ENCODE results near the gene APBB1. TPM values are rescaled to one million over a fixed set of nuclear protein-coding genes. Genes with fewer than 3 reads are reported as not detected.
A peak's percentile ranks its signal among the peaks of the same experiment; 100 is the strongest.

Gene APBB1
- total RNA-seq, 1 experiment from 2014 or later = 24.7 TPM

DNA sequence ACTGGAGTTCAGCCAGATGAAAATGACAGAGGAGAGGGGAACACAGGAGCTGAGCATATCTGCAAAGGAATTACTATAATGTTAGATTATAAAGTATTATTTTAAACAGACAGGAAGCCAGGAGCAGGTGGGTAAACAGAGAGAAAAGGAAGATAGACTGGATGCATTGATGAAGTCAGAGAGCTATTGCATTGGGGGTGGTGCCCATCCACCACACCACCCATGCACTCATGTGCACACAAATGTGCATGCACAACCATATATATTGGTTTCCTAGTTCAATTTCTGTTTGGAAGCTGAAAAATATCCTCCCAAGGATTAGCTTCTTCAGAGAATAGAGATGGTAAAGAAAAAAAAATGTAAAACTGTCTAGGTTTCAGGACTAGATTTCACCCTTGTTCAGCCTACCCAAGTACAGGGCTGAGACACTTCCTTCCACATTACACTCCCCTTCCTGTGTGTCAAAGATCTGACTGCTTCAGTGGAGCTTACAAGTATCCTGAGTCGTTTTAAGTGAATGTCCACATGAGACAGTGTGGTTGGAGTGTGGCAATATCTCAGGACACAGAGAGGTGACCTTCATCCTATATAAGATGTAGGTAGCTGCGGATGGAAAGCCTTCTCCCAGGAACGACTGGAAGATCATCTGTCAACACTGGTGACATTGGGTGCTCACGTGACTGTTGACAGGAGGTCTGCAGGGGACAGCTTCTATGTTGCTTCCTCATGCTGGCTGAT lies 40.8 kb downstream of the APBB1 start:
- no peak for TF ChIP-seq EZH2phosphoT487 (IDR thresholded peaks at IDR 0.05; ENCODE audit: borderline replicate concordance, low read length)
- TF ChIP-seq EZH2 (IDR thresholded peaks at IDR 0.05; ENCODE audit: low read length, unreplicated experiment) = no peak
- TF ChIP-seq, protein P1, sequence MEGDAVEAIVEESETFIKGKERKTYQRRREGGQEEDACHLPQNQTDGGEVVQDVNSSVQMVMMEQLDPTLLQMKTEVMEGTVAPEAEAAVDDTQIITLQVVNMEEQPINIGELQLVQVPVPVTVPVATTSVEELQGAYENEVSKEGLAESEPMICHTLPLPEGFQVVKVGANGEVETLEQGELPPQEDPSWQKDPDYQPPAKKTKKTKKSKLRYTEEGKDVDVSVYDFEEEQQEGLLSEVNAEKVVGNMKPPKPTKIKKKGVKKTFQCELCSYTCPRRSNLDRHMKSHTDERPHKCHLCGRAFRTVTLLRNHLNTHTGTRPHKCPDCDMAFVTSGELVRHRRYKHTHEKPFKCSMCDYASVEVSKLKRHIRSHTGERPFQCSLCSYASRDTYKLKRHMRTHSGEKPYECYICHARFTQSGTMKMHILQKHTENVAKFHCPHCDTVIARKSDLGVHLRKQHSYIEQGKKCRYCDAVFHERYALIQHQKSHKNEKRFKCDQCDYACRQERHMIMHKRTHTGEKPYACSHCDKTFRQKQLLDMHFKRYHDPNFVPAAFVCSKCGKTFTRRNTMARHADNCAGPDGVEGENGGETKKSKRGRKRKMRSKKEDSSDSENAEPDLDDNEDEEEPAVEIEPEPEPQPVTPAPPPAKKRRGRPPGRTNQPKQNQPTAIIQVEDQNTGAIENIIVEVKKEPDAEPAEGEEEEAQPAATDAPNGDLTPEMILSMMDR (conservative IDR thresholded peaks at IDR 0.05; ENCODE audit: low read depth, low read length) = no peak
- Histone ChIP-seq H3K4me1 (ENCODE audit: insufficient read depth, low read length) (no peaks in the 10 kb centered on the region), H3K9me3 (ENCODE audit: low read length) (no peaks in the 10 kb centered on the region), H3F3A (ENCODE audit: low read length, unreplicated experiment) (no peaks in the 10 kb centered on the region), H3K27ac (ENCODE audit: low read length) (no peak overlapping the region), H3K9ac (ENCODE audit: low read length) (no peak overlapping the region), H3K9me2 (replicated peaks; ENCODE audit: low read length) (no peaks in the 10 kb centered on the region), H3K36me3 (ENCODE audit: low read depth, low read length) (no peaks in the 10 kb centered on the region), H3K79me2 (ENCODE audit: low read length) (no peaks in the 10 kb centered on the region), H2AFZ (ENCODE audit: low read length) (no peak overlapping the region), H3K27me3 (ENCODE audit: low read length) (no peaks in the 10 kb centered on the region), H3K4me2 (ENCODE audit: low read length) (no peak overlapping the region), H3K4me3 (ENCODE audit: low read length) (no peak overlapping the region), H4K20me1 (ENCODE audit: low read length) (no peaks in the 10 kb centered on the region)
- BruUV-seq (replicated peaks) = no TSS peak
- DNase-seq = no peak
- intact Hi-C loops (cut with micrococcal nuclease) = loop anchor here (2.0 to 10.0 kb wide), 2 partner anchors 227 to 329 kb away; partner anchors contain the start of genes ILK and RRP8
- ATAC-seq = peak; percentile 53; the same call in 1 of the 2 replicates
- ChIA-PET POLR2A (ENCODE audit: unreplicated experiment) (interaction anchor here (0.6 kb wide), 1 partner anchor 103 kb away, joined by 3 read pairs; the partner anchor contains the start of genes ARFIP2 and TIMM10B), CTCF (interaction anchor here (1.3 to 3.3 kb wide), 3 partner anchors 61 to 103 kb away, joined by 5 to 92 read pairs (median 8); partner anchors contain the start of genes ARFIP2 and TIMM10B)

- H3K4me1 ChIP-seq (ENCODE audit: insufficient read depth, low read length) = no peaks in the 10 kb centered on the region
- CTCF ChIA-PET = interaction anchor here (0.6 kb wide), 1 partner anchor 268 kb away, joined by 3 read pairs; no protein-coding TSS in a partner anchor
- no peaks in the 10 kb centered on the region for H4K20me1 ChIP-seq (ENCODE audit: low read length)
- no peaks in the 10 kb centered on the region for H3K36me3 ChIP-seq (ENCODE audit: low read depth, low read length)
- no peak overlapping the region for H3K4me3 ChIP-seq (ENCODE audit: low read length)
- no peak overlapping the region for H3K9ac ChIP-seq (ENCODE audit: low read length)
- no peaks in the 10 kb centered on the region for H3K79me2 ChIP-seq (ENCODE audit: low read length)
- TF ChIP-seq EZH2 (IDR thresholded peaks at IDR 0.05; ENCODE audit: low read length, unreplicated experiment) (no peak), EZH2phosphoT487 (IDR thresholded peaks at IDR 0.05; ENCODE audit: borderline replicate concordance, low read length) (no peak)
- TF ChIP-seq, protein P1 (conservative IDR thresholded peaks at IDR 0.05; ENCODE audit: low read depth, low read length) = no peak
- no peaks in the 10 kb centered on the region for H3K9me3 ChIP-seq (ENCODE audit: low read length)
- H3K4me2 ChIP-seq (ENCODE audit: low read length) = no peak overlapping the region
- H3K9me2 ChIP-seq (replicated peaks; ENCODE audit: low read length) = no peaks in the 10 kb centered on the region
- DNase-seq (no peak), ATAC-seq (no peak)
- no TSS peak for BruUV-seq (replicated peaks)
- H3K27me3 ChIP-seq (ENCODE audit: low read length) = no peaks in the 10 kb centered on the region
- intact Hi-C loops (cut with micrococcal nuclease) = loop anchor here (10.0 kb wide), 1 partner anchor 233 kb away; the partner anchor contains the start of genes ILK and RRP8
- POLR2A ChIA-PET (ENCODE audit: unreplicated experiment) = no interaction called here
- H3F3A ChIP-seq (ENCODE audit: low read length, unreplicated experiment) = no peaks in the 10 kb centered on the region
- no peak overlapping the region for H2AFZ ChIP-seq (ENCODE audit: low read length)
- no peak overlapping the region for H3K27ac ChIP-seq (ENCODE audit: low read length)
Measured at GRCh38 chr11:6371825-6372224, 47.1 kb downstream of the APBB1 start.

DNA sequence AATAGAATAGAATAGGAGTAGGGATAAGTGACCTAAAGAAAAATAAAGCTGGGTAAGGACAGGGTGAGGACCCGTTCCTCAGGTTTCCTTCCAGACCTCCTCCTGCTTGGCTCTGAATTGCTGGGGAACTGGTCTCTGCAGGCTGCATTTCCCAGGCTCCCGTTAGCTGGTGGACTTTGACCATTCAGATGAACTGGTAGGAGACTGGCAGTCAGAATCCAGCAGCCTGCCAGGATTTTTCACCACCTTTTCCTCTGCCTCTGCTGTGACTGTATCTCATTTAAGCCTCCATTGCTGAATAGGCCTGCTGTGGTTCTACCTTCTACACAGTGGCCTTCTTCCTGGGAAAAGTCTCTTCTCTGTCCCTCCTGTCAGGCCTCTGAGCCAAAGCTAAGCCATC lies 53.2 kb downstream of the APBB1 start:
- ATAC-seq (no peak), DNase-seq (no peak)
- Histone ChIP-seq H3K9me3 (ENCODE audit: low read length) (no peaks in the 10 kb centered on the region), H3K9me2 (replicated peaks; ENCODE audit: low read length) (no peaks in the 10 kb centered on the region), H3K27me3 (ENCODE audit: low read length) (no peaks in the 10 kb centered on the region), H3K36me3 (ENCODE audit: low read depth, low read length) (no peaks in the 10 kb centered on the region), H3K27ac (ENCODE audit: low read length) (no peak overlapping the region), H3F3A (ENCODE audit: low read length, unreplicated experiment) (no peaks in the 10 kb centered on the region), H4K20me1 (ENCODE audit: low read length) (no peaks in the 10 kb centered on the region), H2AFZ (ENCODE audit: low read length) (no peak overlapping the region), H3K4me3 (ENCODE audit: low read length) (no peak overlapping the region), H3K4me2 (ENCODE audit: low read length) (no peak overlapping the region), H3K79me2 (ENCODE audit: low read length) (no peaks in the 10 kb centered on the region), H3K9ac (ENCODE audit: low read length) (no peak overlapping the region), H3K4me1 (ENCODE audit: insufficient read depth, low read length) (no peaks in the 10 kb centered on the region)
- BruUV-seq (replicated peaks) = no TSS peak
- CTCF ChIA-PET = no interaction called here
- TF ChIP-seq EZH2phosphoT487 (IDR thresholded peaks at IDR 0.05; ENCODE audit: borderline replicate concordance, low read length) = no peak
- TF ChIP-seq, protein P1 (conservative IDR thresholded peaks at IDR 0.05; ENCODE audit: low read depth, low read length) = no peak
- TF ChIP-seq EZH2 (IDR thresholded peaks at IDR 0.05; ENCODE audit: low read length, unreplicated experiment) = no peak
- intact Hi-C loops (cut with micrococcal nuclease) = no loop called here
- POLR2A ChIA-PET (ENCODE audit: unreplicated experiment) = no interaction called here
